Activated naive CD8-positive, alpha-beta T cell treated with anti-CD3 and anti-CD28 coated beads for 36 hours (primary cell): ENCODE results near the gene GLB1L2. TPM values are rescaled to one million over a fixed set of nuclear protein-coding genes. Genes with fewer than 3 reads are reported as not detected.

Experiments
- DNase-seq: peaks from one replicate; pipeline ENCODE4 v3.0.0; 2021
- H3K27ac Mint-ChIP-seq: one replicate; pipeline ENCODE4 v1.8.0; 2022; ENCODE audit warnings: mild to moderate bottlenecking, moderate library complexity, mixed read lengths
- H3K27me3 Mint-ChIP-seq: one replicate; pipeline ENCODE4 v1.8.0; 2022; ENCODE audit warnings: mild to moderate bottlenecking, mixed read lengths
- H3K36me3 Mint-ChIP-seq: one replicate; pipeline ENCODE4 v1.8.0; 2021; ENCODE audit warnings: mild to moderate bottlenecking, mixed read lengths
- H3K4me1 Mint-ChIP-seq: one replicate; pipeline ENCODE4 v1.8.0; 2021; ENCODE audit warnings: mixed read lengths
- H3K4me3 Mint-ChIP-seq: one replicate; pipeline ENCODE4 v1.8.0; 2022; ENCODE audit warnings: mild to moderate bottlenecking, moderate library complexity, mixed read lengths
- H3K9me3 Mint-ChIP-seq: one replicate; pipeline ENCODE4 v1.8.0; 2022; ENCODE audit warnings: mixed read lengths
- total RNA-seq, 2 experiments: library from RNA; stranded (reverse); gene quantifications; one replicate each; pipeline ENCODE4 v1.2.3, GENCODE V29; 2021

The GLB1L2 gene
- total RNA-seq, 2 experiments from 2014 or later: 9.1 to 9.3 TPM

DNA sequence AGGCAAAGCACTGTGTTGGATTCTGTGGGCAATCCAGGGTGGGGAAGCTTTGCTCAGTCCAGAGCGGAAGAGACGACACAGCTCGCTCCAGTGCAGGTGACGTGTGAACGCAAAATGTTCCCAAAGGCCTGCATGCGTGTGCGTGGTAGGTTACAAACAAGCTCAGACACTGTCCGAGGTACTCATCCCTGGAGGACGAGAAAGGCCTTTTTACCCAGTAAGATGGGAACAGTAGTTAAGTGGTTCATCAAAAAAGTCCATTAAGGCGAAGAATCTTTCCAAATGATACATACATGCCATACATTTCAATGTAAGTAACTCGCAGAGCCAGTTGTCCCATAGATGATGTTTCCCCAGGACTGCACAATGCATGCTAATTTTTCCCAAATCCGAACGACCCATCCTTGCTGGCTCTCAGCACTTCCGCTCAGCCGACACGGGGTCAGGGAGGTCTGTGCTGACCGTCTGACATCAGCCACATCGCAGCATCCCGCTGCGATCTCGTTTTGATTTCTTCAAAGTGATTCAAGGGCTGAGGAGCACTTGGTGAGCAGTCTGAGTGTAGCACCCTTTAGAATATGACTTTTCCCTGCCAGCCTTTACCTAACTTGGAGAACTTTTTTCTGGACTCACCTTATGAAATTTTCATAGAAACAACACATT, 61.3 kb downstream of the GLB1L2 start:
- no peaks in the 10 kb centered on the region for H3K9me3 Mint-ChIP-seq
- H3K4me3 Mint-ChIP-seq: no peak overlapping the region
- no peaks in the 10 kb centered on the region for H3K36me3 Mint-ChIP-seq
- H3K4me1 Mint-ChIP-seq: no peaks in the 10 kb centered on the region
- H3K27me3 Mint-ChIP-seq: peaks cover 17% of the 10 kb centered on the region
- DNase-seq: no peak
- no peak overlapping the region for H3K27ac Mint-ChIP-seq

DNA sequence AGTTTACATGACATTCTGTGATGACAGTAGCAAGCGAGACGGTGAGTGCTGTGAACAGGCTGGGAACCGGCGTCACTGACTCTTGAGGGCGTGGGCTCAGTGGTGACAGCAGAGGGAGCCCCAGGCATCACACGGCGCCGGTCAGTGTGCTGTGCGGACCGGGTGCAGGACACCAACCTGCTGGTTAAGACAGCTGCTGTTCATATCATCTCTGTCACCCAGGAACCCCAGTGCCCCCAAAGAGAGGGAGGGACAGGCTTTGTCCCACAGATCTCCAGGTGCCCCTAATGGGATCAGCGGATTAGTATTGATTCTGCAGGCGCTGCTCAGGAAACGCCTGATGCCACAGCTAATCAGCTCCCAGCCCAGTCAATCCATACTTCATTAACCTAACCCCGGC, 61.9 kb downstream of the GLB1L2 start:
- Mint-ChIP-seq H3K27me3 (peaks cover 17% of the 10 kb centered on the region), H3K9me3 (no peaks in the 10 kb centered on the region), H3K36me3 (no peaks in the 10 kb centered on the region), H3K27ac (no peak overlapping the region), H3K4me3 (no peak overlapping the region), H3K4me1 (no peaks in the 10 kb centered on the region)
- DNase-seq: no peak

GRCh38 chr11:134394311-134394710, 62.5 kb downstream of the GLB1L2 start:
- H3K4me3 Mint-ChIP-seq: no peak overlapping the region

GRCh38 chr11:134395002-134395401, 63.2 kb downstream of the GLB1L2 start:
- no peak overlapping the region for H3K4me3 Mint-ChIP-seq
- no peak overlapping the region for H3K27ac Mint-ChIP-seq
- H3K4me1 Mint-ChIP-seq: no peaks in the 10 kb centered on the region
- no peaks in the 10 kb centered on the region for H3K9me3 Mint-ChIP-seq
- no peaks in the 10 kb centered on the region for H3K36me3 Mint-ChIP-seq
- DNase-seq: no peak
- peaks cover 12% of the 10 kb centered on the region for H3K27me3 Mint-ChIP-seq

More at GRCh38 chr11:134394311-134394710, 62.5 kb downstream of the GLB1L2 start:
- Mint-ChIP-seq H3K27me3 (peaks cover 17% of the 10 kb centered on the region), H3K36me3 (no peaks in the 10 kb centered on the region), H3K4me1 (no peaks in the 10 kb centered on the region), H3K27ac (no peak overlapping the region), H3K9me3 (no peaks in the 10 kb centered on the region)
- no peak for DNase-seq

- DNase-seq: no peak
- Mint-ChIP-seq H3K36me3 (no peaks in the 10 kb centered on the region), H3K4me3 (no peak overlapping the region), H3K27ac (no peak overlapping the region), H3K4me1 (no peaks in the 10 kb centered on the region), H3K9me3 (no peaks in the 10 kb centered on the region), H3K27me3 (peaks cover 19% of the 10 kb centered on the region)
These were observed 65.7 kb downstream of the GLB1L2 start for GRCh38 chr11:134397304-134398078.

GRCh38 chr11:134398079-134398444, 66.3 kb downstream of the GLB1L2 start:
- no peak overlapping the region for H3K4me3 Mint-ChIP-seq

DNA sequence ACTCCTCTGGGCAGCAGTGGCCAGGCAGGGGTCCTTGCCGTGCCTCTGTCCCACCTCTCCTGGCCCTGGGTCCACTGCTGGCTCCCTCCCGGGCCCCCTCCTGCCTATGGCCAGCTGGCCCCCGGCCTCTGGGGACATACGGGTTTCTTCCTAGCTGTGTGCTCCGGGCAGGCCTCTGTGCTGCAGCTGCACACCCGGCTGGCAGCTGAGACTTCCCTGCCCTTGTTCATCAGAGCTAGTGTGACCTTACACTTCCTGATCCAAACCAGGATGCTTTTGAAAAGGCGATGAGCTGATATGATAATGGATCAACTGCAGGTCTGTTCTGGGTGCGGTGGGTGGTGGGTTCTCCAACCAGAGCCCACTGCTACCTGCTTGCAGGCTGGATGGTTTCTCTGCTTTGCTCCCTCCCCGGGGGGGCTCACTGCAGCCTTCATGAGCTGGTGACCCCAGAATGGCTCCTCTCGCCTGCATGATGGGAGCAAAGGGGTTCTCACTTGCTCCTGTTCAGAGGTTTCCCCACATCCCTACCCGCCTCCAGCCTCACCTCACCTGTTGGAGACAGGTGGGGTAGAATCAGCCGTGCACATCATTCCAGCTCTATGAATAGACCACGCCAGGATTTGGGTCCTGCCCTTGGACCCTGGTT, 67.0 kb downstream of the GLB1L2 start:
- Mint-ChIP-seq H3K4me3 (no peak overlapping the region), H3K36me3 (no peaks in the 10 kb centered on the region), H3K27ac (no peak overlapping the region), H3K4me1 (no peaks in the 10 kb centered on the region), H3K27me3 (peaks cover 21% of the 10 kb centered on the region), H3K9me3 (no peaks in the 10 kb centered on the region)
- DNase-seq: no peak

More at GRCh38 chr11:134398079-134398444, 66.3 kb downstream of the GLB1L2 start:
- Mint-ChIP-seq H3K36me3 (no peaks in the 10 kb centered on the region), H3K9me3 (no peaks in the 10 kb centered on the region), H3K4me1 (no peaks in the 10 kb centered on the region), H3K27ac (no peak overlapping the region), H3K27me3 (peaks cover 21% of the 10 kb centered on the region)
- DNase-seq: no peak

DNA sequence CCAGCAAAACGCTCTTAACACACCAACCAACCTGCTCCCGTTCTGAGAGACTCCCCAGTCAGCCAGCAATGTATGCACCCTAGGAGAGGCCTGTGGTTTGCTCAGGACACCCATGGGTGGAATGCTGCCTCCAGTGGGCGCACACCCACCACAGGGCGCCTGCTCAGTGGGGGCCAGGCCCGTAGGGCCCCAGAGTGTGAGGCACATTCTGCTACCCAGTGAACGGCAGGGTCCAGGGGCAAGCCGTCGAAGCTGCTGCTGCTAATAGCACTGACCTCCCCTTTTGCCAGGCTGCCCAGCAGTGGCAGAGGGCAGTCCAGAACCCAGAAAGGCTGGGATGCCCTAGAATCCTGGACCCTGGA, 67.5 kb downstream of the GLB1L2 start:
- Mint-ChIP-seq H3K36me3 (no peaks in the 10 kb centered on the region), H3K27ac (no peak overlapping the region), H3K27me3 (peaks cover 25% of the 10 kb centered on the region), H3K4me1 (no peaks in the 10 kb centered on the region), H3K9me3 (no peaks in the 10 kb centered on the region), H3K4me3 (no peak overlapping the region)
- DNase-seq: no peak

DNA sequence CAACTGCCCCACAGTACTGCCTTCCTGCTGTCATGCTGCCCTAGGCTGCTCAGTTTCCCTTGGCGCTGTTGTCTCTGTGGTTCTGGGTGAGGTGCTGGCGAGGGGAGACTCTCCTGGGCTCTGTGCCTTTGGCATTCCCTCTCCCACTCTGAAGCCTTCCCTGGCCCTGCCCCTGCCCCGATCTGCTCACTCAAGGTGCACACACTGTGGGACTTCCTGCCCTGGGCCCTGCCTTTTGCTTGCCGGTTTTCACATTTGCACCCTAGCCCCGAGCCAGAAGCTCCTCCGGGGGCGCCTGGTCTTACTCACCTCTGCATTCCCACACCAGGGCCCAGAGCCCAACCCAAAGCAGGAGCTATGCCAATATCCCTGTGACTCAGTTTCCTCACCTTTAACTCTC, 68.2 kb downstream of the GLB1L2 start:
- Mint-ChIP-seq H3K9me3 (no peaks in the 10 kb centered on the region), H3K27me3 (peaks cover 30% of the 10 kb centered on the region), H3K27ac (no peak overlapping the region), H3K4me3 (no peak overlapping the region), H3K36me3 (no peaks in the 10 kb centered on the region), H3K4me1 (no peaks in the 10 kb centered on the region)
- no peak for DNase-seq

DNA sequence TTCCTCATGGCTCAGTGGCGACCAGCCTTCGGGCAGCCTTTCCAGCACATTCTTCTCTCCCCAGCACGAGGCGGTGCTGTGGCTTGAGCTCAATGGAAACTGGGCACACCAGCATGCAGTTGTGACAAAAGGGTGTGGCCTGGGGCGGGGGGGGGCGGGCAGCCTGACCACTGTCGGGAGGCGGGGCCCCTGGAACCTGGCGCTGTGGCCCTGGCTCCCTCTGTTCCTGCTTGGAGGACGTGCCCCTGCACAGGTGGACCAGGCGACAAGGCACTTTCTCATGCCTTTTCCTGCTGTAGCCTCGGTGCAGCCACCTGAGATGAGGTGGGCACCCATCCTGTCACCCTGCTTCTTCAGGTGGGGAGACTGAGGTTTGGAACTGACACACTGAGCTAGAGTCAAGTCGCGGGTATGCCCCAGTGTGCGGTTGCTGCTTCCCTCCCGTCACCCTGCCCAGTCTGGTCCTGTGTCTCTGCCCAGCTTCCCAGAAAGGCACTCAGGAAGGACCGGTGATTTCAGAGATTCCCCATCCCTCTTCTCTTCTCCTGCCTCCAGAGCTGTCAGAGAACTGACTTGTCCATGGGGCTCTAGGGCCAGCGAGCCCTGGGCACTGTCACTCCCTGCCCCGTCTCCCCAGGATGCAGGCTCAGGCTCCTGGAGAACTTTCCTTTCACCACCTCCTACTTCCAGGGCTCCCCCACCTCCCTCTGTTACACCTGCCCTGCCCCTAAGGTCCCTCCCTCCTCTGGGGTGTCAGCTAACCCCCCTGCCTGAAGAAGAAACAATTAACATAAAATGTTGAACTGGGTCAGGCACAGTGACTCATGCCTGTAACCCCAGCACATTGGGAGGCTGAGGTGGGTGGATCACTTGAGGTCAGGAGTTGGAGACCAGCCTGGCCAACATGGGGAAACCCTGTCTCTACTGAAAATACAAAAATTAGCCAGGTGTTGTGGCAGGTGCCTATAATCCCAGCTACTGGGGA, 70.3 kb downstream of the GLB1L2 start:
- Mint-ChIP-seq H3K27me3 (peaks cover 40% of the 10 kb centered on the region), H3K4me3 (no peak overlapping the region), H3K9me3 (no peaks in the 10 kb centered on the region), H3K27ac (no peak overlapping the region), H3K36me3 (no peaks in the 10 kb centered on the region), H3K4me1 (peaks cover 2% of the 10 kb centered on the region)
- no peak for DNase-seq

DNA sequence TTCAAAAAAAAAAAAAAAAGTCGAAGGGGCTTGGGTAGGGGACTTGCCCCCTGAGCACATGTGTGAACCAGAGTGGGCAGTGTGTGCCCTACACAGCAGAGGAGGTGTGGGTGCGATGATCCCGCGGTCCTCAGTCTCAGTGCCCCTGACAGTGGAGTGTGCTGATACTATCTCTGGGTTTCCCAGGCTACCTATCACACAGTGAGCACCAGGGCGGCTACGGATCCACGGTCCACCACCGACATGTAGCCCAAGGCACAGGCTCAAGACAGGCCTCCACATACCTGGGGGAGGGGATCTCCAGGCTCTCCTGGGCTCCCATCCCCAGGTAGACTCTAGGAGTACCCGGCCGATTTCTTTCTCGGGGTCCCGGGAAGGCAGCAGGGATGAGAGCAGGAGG, 71.1 kb downstream of the GLB1L2 start:
- Mint-ChIP-seq H3K27me3 (peaks cover 47% of the 10 kb centered on the region), H3K9me3 (no peaks in the 10 kb centered on the region), H3K27ac (no peak overlapping the region), H3K36me3 (no peaks in the 10 kb centered on the region), H3K4me3 (no peak overlapping the region), H3K4me1 (peaks cover 2% of the 10 kb centered on the region)
- no peak for DNase-seq

DNA sequence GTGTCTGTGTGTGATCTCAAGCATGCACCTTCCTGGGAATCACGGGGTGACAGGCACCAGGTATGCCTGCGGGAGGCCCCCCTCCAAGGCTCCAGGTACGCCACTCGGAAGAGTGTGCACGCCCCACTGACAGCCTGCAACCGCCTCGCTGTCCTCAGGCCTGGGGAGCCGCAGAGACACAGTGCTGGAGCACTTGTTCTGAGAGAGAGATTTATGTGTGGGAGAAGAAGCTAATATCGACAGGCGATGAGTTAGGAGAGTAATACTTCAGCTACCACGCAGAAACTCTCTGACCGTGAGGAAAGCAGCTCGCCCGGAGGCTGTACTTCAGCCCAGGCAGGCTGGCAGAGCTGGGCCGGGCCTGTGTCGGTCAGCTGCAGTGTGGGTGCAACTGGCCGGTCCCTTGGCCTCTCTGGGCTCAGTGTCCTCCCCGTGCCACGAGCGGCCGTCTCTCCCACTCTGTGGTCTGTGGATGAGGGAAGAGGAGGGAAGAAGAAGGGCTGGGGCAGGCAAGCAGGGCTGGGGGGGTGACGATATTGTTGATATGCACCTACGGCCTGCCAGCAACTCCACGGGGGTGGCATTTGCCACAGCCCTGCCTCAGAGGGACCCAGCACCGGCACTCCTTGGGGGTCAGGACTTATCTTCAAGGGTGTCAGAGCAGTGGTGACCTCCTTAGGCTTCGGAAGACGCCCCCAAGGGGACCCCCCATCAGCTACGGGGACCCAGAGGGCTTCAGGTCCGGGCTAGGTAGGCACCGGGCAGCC, 73.0 kb downstream of the GLB1L2 start:
- H3K27ac Mint-ChIP-seq: no peak overlapping the region
- peaks cover 56% of the 10 kb centered on the region for H3K27me3 Mint-ChIP-seq
- H3K4me1 Mint-ChIP-seq: peaks cover 2% of the 10 kb centered on the region
- no peak overlapping the region for H3K4me3 Mint-ChIP-seq
- DNase-seq: no peak
- no peaks in the 10 kb centered on the region for H3K9me3 Mint-ChIP-seq
- H3K36me3 Mint-ChIP-seq: no peaks in the 10 kb centered on the region

DNA sequence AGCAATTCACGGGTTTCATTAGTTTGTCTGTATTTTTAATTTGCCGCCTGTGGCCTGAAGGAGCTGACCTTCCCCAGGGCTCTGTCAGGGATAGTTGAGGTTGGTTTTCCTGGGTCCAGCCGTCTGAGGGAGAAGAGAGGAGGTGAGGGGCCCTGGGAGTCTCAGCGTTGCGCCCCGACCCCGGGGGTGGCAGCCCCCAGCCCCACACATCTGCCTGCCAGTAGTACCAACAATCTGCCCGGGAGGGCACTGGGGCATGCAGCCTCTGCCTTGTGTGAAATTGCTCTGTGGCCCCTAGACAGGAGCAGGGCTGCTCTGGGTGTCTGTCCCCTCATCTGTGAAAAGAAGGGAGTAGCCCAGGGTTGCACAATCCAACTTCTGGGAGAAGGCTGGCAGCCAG, 73.6 kb downstream of the GLB1L2 start:
- Mint-ChIP-seq H3K9me3 (no peaks in the 10 kb centered on the region), H3K36me3 (no peaks in the 10 kb centered on the region), H3K27ac (no peak overlapping the region), H3K27me3 (peaks cover 61% of the 10 kb centered on the region), H3K4me1 (peaks cover 2% of the 10 kb centered on the region), H3K4me3 (no peak overlapping the region)
- no peak for DNase-seq

DNA sequence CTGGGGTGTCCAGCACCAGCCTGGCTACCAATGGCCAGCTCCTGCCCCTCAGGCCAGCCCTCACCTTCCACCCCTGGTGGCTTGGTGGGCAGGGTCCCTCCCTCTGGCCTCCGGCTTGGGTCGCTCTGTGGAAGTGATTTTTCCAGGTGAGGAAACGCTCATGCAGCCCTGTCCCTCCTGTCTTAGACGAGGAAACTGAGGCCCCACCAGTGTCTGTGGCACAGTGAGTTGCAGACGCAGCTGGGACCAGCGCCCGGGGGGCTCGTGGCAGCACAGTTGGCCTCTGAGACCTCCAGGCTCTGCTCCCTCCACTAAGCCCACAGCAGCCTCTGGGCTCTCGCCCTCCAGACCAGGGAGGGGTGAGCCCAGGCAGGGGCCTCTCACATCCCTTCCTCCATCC, 74.1 kb downstream of the GLB1L2 start:
- no peak for DNase-seq
- Mint-ChIP-seq H3K36me3 (no peaks in the 10 kb centered on the region), H3K27ac (no peak overlapping the region), H3K9me3 (no peaks in the 10 kb centered on the region), H3K4me3 (no peak overlapping the region), H3K4me1 (peaks cover 2% of the 10 kb centered on the region), H3K27me3 (peaks cover 61% of the 10 kb centered on the region)
